Islet of Langerhans (tissue), 1 donor: Measurements from ENCODE around the gene PLXNA2.

Experiments used
- FAIRE-seq: peaks from one replicate; lab custom pipeline; 2011; peaks lifted over from hg19 to GRCh38; lab: Jason Lieb, UNC

The PLXNA2 gene

GRCh38 chr1:208177656-208178055 lies 66.5 kb downstream of the PLXNA2 start:
- no peak for FAIRE-seq

- no peak for FAIRE-seq
These were observed 67.5 kb downstream of the PLXNA2 start for GRCh38 chr1:208176649-208177048.

- no peak for FAIRE-seq
These were observed 68.7 kb downstream of the PLXNA2 start for GRCh38 chr1:208175508-208175895.

GRCh38 chr1:208174731-208175507 lies 69.3 kb downstream of the PLXNA2 start:
- no peak for FAIRE-seq

GRCh38 chr1:208174200-208174599 lies 70.0 kb downstream of the PLXNA2 start:
- FAIRE-seq: no peak

- FAIRE-seq: no peak
These were observed 70.4 kb downstream of the PLXNA2 start for GRCh38 chr1:208173749-208174148.

- no peak for FAIRE-seq
These were observed 71.6 kb downstream of the PLXNA2 start for GRCh38 chr1:208172423-208173145.

- no peak for FAIRE-seq
These were observed 72.4 kb downstream of the PLXNA2 start for GRCh38 chr1:208171616-208172422.

GRCh38 chr1:208170252-208170651 lies 73.9 kb downstream of the PLXNA2 start:
- FAIRE-seq: no peak

- FAIRE-seq: no peak
These were observed 74.9 kb downstream of the PLXNA2 start for GRCh38 chr1:208169081-208169879.

- no peak for FAIRE-seq
These were observed 76.8 kb downstream of the PLXNA2 start for GRCh38 chr1:208167261-208167869.

GRCh38 chr1:208166340-208167138 lies 77.6 kb downstream of the PLXNA2 start:
- no peak for FAIRE-seq

- no peak for FAIRE-seq
These were observed 78.5 kb downstream of the PLXNA2 start for GRCh38 chr1:208165659-208166058.

- FAIRE-seq: no peak
These were observed 79.6 kb downstream of the PLXNA2 start for GRCh38 chr1:208164609-208165008.

- FAIRE-seq: no peak
These were observed 80.6 kb downstream of the PLXNA2 start for GRCh38 chr1:208163539-208163938.

GRCh38 chr1:208162903-208163302 lies 81.3 kb downstream of the PLXNA2 start:
- FAIRE-seq: no peak

GRCh38 chr1:208161656-208162375 lies 82.4 kb downstream of the PLXNA2 start:
- FAIRE-seq: peak; percentile 65

- no peak for FAIRE-seq
These were observed 83.2 kb downstream of the PLXNA2 start for GRCh38 chr1:208161005-208161404.

GRCh38 chr1:208160259-208160819 lies 83.8 kb downstream of the PLXNA2 start:
- no peak for FAIRE-seq
